GM23338 (cell line): ENCODE measurements around the gene ACOT2.
"Not testable (repeated sequence)": the region's sequence is repeated elsewhere in the genome, so short reads cannot be mapped to it uniquely, and the experiment has no call there.

Source experiments
- CREB1 ChIP-seq: fragments of 250-450 bp; sonication (Bioruptor Pico); IDR thresholded peaks from 2 replicates; pipeline ENCODE4 v1.5.0; 2020; ENCODE audit warnings: low read depth, mild to moderate bottlenecking, moderate library complexity
- EZH2 ChIP-seq: fragments of 200-600 bp; sonication (generic); IDR thresholded peaks from one replicate; pipeline ENCODE4 v1.8.0; 2017; ENCODE audit warnings: antibody characterized with exemption, mild to moderate bottlenecking, low read depth; ENCODE audit not compliant: unreplicated experiment
- EZH2phosphoT487 ChIP-seq: fragments of 200-600 bp; sonication (generic); IDR thresholded peaks from one replicate; pipeline ENCODE4 v1.8.1; 2018; ENCODE audit warnings: antibody characterized with exemption; ENCODE audit not compliant: unreplicated experiment
- JUNB ChIP-seq: IDR thresholded peaks from one replicate; pipeline ENCODE4 v1.6.1; 2016; ENCODE audit warnings: antibody characterized with exemption; ENCODE audit not compliant: unreplicated experiment
- NANOG ChIP-seq: IDR thresholded peaks from 2 replicates; pipeline ENCODE4 v1.6.1; 2016; ENCODE audit warnings: antibody characterized with exemption, borderline replicate concordance
- POLR2AphosphoS5 ChIP-seq: IDR thresholded peaks from 2 replicates; pipeline ENCODE4 v1.6.1; 2016; ENCODE audit warnings: antibody characterized with exemption, low read depth
- STAT1 ChIP-seq: IDR thresholded peaks from one replicate; pipeline ENCODE4 v1.6.1; 2016; ENCODE audit warnings: antibody characterized with exemption; ENCODE audit not compliant: unreplicated experiment
- ZNF114 ChIP-seq: fragments of 250-450 bp; sonication (Bioruptor Pico); IDR thresholded peaks from 2 replicates; pipeline ENCODE4 v1.5.0; 2020; ENCODE audit warnings: mild to moderate bottlenecking, moderate library complexity
- ZNF331 ChIP-seq: fragments of 250-450 bp; sonication (Bioruptor Pico); IDR thresholded peaks from 2 replicates; pipeline ENCODE4 v1.5.0; 2020; ENCODE audit warnings: low read depth, mild to moderate bottlenecking, moderate library complexity
- TF ChIP-seq, protein P1 (sequence below), 2 experiments: fragments of 200-600 bp in 1 of 2; sonication (generic) in 1 of 2; conservative IDR thresholded peaks; 2 replicates each; pipeline versions ENCODE4 v1.5.1 to v1.6.1; 2016 to 2017; ENCODE audit warnings: antibody characterized with exemption in 2 of 2, low read depth in 2 of 2, mild to moderate bottlenecking in 2 of 2, moderate library complexity in 1 of 2
- TF ChIP-seq, protein P2 (sequence below): IDR thresholded peaks from one replicate; pipeline ENCODE4 v1.6.1; 2018; ENCODE audit warnings: antibody characterized with exemption; ENCODE audit not compliant: unreplicated experiment
- TF ChIP-seq, protein P3 (sequence below): fragments of 250-450 bp; sonication (Bioruptor Pico); IDR thresholded peaks from 2 replicates; pipeline ENCODE4 v1.5.0; 2020; ENCODE audit warnings: mild to moderate bottlenecking, moderate library complexity

DNA sequence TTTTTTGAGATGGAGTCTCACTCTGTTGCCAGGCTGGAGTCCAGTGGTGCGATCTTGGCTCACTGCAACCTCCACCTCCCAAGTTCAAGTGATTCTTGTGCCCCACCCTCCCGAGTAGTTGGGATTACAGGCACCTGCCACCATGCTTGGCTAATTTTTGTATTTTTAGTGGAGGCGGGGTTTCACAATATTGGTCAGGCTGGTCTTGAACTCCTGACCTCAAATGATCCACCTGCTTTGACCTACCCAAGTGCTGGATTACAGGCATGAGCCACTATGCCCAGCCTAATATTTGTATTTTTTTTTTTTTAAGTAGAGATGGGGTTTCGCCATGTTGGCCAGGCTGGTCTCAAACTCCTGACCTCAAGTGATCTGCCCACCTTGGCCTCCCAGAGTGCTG lies 4.7 kb downstream of the ACOT2 start:
- TF ChIP-seq EZH2phosphoT487; STAT1; POLR2AphosphoS5; EZH2; CREB1 (CRISPR knock-in tag); ZNF331 (CRISPR knock-in tag); JUNB; NANOG; ZNF114 (CRISPR knock-in tag): not testable (repeated sequence)
- TF ChIP-seq, protein P1, sequence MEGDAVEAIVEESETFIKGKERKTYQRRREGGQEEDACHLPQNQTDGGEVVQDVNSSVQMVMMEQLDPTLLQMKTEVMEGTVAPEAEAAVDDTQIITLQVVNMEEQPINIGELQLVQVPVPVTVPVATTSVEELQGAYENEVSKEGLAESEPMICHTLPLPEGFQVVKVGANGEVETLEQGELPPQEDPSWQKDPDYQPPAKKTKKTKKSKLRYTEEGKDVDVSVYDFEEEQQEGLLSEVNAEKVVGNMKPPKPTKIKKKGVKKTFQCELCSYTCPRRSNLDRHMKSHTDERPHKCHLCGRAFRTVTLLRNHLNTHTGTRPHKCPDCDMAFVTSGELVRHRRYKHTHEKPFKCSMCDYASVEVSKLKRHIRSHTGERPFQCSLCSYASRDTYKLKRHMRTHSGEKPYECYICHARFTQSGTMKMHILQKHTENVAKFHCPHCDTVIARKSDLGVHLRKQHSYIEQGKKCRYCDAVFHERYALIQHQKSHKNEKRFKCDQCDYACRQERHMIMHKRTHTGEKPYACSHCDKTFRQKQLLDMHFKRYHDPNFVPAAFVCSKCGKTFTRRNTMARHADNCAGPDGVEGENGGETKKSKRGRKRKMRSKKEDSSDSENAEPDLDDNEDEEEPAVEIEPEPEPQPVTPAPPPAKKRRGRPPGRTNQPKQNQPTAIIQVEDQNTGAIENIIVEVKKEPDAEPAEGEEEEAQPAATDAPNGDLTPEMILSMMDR (conservative IDR thresholded peaks at IDR 0.05; ENCODE audit: low read depth in 2 of 2) = not testable (repeated sequence)
- TF ChIP-seq, protein P2, sequence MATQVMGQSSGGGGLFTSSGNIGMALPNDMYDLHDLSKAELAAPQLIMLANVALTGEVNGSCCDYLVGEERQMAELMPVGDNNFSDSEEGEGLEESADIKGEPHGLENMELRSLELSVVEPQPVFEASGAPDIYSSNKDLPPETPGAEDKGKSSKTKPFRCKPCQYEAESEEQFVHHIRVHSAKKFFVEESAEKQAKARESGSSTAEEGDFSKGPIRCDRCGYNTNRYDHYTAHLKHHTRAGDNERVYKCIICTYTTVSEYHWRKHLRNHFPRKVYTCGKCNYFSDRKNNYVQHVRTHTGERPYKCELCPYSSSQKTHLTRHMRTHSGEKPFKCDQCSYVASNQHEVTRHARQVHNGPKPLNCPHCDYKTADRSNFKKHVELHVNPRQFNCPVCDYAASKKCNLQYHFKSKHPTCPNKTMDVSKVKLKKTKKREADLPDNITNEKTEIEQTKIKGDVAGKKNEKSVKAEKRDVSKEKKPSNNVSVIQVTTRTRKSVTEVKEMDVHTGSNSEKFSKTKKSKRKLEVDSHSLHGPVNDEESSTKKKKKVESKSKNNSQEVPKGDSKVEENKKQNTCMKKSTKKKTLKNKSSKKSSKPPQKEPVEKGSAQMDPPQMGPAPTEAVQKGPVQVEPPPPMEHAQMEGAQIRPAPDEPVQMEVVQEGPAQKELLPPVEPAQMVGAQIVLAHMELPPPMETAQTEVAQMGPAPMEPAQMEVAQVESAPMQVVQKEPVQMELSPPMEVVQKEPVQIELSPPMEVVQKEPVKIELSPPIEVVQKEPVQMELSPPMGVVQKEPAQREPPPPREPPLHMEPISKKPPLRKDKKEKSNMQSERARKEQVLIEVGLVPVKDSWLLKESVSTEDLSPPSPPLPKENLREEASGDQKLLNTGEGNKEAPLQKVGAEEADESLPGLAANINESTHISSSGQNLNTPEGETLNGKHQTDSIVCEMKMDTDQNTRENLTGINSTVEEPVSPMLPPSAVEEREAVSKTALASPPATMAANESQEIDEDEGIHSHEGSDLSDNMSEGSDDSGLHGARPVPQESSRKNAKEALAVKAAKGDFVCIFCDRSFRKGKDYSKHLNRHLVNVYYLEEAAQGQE = not testable (repeated sequence)
- TF ChIP-seq, protein P3, sequence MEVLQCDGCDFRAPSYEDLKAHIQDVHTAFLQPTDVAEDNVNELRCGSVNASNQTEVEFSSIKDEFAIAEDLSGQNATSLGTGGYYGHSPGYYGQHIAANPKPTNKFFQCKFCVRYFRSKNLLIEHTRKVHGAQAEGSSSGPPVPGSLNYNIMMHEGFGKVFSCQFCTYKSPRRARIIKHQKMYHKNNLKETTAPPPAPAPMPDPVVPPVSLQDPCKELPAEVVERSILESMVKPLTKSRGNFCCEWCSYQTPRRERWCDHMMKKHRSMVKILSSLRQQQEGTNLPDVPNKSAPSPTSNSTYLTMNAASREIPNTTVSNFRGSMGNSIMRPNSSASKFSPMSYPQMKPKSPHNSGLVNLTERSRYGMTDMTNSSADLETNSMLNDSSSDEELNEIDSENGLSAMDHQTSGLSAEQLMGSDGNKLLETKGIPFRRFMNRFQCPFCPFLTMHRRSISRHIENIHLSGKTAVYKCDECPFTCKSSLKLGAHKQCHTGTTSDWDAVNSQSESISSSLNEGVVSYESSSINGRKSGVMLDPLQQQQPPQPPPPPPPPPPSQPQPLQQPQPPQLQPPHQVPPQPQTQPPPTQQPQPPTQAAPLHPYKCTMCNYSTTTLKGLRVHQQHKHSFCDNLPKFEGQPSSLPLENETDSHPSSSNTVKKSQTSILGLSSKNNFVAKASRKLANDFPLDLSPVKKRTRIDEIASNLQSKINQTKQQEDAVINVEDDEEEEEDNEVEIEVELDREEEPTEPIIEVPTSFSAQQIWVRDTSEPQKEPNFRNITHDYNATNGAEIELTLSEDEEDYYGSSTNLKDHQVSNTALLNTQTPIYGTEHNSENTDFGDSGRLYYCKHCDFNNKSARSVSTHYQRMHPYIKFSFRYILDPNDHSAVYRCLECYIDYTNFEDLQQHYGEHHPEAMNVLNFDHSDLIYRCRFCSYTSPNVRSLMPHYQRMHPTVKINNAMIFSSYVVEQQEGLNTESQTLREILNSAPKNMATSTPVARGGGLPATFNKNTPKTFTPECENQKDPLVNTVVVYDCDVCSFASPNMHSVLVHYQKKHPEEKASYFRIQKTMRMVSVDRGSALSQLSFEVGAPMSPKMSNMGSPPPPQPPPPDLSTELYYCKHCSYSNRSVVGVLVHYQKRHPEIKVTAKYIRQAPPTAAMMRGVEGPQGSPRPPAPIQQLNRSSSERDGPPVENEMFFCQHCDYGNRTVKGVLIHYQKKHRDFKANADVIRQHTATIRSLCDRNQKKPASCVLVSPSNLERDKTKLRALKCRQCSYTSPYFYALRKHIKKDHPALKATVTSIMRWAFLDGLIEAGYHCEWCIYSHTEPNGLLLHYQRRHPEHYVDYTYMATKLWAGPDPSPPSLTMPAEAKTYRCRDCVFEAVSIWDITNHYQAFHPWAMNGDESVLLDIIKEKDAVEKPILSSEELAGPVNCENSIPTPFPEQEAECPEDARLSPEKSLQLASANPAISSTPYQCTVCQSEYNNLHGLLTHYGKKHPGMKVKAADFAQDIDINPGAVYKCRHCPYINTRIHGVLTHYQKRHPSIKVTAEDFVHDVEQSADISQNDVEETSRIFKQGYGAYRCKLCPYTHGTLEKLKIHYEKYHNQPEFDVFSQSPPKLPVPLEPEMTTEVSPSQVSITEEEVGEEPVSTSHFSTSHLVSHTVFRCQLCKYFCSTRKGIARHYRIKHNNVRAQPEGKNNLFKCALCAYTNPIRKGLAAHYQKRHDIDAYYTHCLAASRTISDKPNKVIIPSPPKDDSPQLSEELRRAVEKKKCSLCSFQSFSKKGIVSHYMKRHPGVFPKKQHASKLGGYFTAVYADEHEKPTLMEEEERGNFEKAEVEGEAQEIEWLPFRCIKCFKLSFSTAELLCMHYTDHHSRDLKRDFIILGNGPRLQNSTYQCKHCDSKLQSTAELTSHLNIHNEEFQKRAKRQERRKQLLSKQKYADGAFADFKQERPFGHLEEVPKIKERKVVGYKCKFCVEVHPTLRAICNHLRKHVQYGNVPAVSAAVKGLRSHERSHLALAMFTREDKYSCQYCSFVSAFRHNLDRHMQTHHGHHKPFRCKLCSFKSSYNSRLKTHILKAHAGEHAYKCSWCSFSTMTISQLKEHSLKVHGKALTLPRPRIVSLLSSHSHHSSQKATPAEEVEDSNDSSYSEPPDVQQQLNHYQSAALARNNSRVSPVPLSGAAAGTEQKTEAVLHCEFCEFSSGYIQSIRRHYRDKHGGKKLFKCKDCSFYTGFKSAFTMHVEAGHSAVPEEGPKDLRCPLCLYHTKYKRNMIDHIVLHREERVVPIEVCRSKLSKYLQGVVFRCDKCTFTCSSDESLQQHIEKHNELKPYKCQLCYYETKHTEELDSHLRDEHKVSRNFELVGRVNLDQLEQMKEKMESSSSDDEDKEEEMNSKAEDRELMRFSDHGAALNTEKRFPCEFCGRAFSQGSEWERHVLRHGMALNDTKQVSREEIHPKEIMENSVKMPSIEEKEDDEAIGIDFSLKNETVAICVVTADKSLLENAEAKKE = not testable (repeated sequence)
